Endothelial cell of umbilical vein (primary cell): Measurements from ENCODE around the gene TMEM167B. TPM values are rescaled to one million over a fixed set of nuclear protein-coding genes. Genes with fewer than 3 reads are reported as not detected.

Source experiments
- BruUV-seq: library from RNA; stranded (reverse); fragments of 400-500 nt; replicated peaks from 2 replicates; lab custom pipeline; 2021; lab: Mats Ljungman, UMichigan
- CTCF ChIA-PET: fragments of 300-600, 350-600 bp; sonication (Branson Sonifier 250); formaldehyde crosslinking; loops from one replicate; lab custom pipeline; 2021; ENCODE audit warnings: antibody characterized with exemption, inconsistent platforms; lab: Charles Lee
- POLR2A ChIA-PET: fragments of 300-600, 350-600 bp; sonication (Branson Sonifier 250); formaldehyde crosslinking; loops from one replicate; lab custom pipeline; 2021; ENCODE audit warnings: antibody characterized with exemption, inconsistent platforms; lab: Charles Lee
- DNase-seq: peaks from one replicate; pipeline ENCODE4 v3.0.0-alpha.2; 2011; ENCODE audit warnings: low read depth, low spot score
- FAIRE-seq: peaks from 2 replicates; lab custom pipeline; 2011; peaks lifted over from hg19 to GRCh38; lab: Jason Lieb, UNC
- H2AFZ ChIP-seq: 2 replicates; pipeline ENCODE4 v1.6.0; 2012; ENCODE audit warnings: low read depth, low read length, control low read depth, inconsistent platforms
- H3K27ac ChIP-seq: 2 replicates; pipeline ENCODE4 v1.5.1; 2011; ENCODE audit warnings: low read depth, mild to moderate bottlenecking, control low read depth, low read length, moderate library complexity; ENCODE audit not compliant: insufficient read depth
- H3K27me3 ChIP-seq, 2 experiments: 2 replicates each; pipeline versions ENCODE4 v1.6.0 to v1.6.1; 2011; ENCODE audit warnings: low read length in 2 of 2, mixed read lengths in 1 of 2; ENCODE audit not compliant: control insufficient read depth in 2 of 2, insufficient read depth in 2 of 2
- H3K36me3 ChIP-seq, 2 experiments: 2 replicates in 1 of 2; 3 replicates in 1 of 2; pipeline ENCODE4 v1.5.1; 2011; ENCODE audit warnings: low read length in 2 of 2, mild to moderate bottlenecking in 1 of 2, moderate library complexity in 1 of 2; ENCODE audit not compliant: control insufficient read depth in 2 of 2, insufficient read depth in 2 of 2; ENCODE audit errors: extremely low read depth in 1 of 2
- H3K4me1 ChIP-seq: 3 replicates; pipeline ENCODE4 v1.5.1; 2011; ENCODE audit warnings: mild to moderate bottlenecking, low read length; ENCODE audit not compliant: control insufficient read depth, insufficient read depth; ENCODE audit errors: extremely low read depth
- H3K4me2 ChIP-seq: 2 replicates; pipeline ENCODE4 v1.6.1; 2011; ENCODE audit warnings: low read length, control low read depth, mixed read lengths; ENCODE audit not compliant: insufficient read depth
- H3K4me3 ChIP-seq, 3 experiments: fragments of 200-600 bp in 1 of 3; sonication (generic), shearing (Covaris generic) in 1 of 3; replicated peaks in 1 of 3; 2 replicates each; pipeline ENCODE4 v1.5.1; 2011 to 2016; ENCODE audit warnings: control low read depth in 3 of 3, low read length in 3 of 3, mild to moderate bottlenecking in 2 of 3, inconsistent platforms in 1 of 3, low read depth in 1 of 3, moderate library complexity in 1 of 3; ENCODE audit not compliant: insufficient read depth in 1 of 3
- H3K79me2 ChIP-seq: 2 replicates; pipeline ENCODE4 v1.6.0; 2012; ENCODE audit warnings: low read length, inconsistent platforms; ENCODE audit not compliant: control insufficient read depth, insufficient read depth
- H3K9ac ChIP-seq: replicated peaks from 2 replicates; pipeline ENCODE3; 2011; ENCODE audit warnings: low read length, control low read depth; ENCODE audit not compliant: insufficient read depth; ENCODE audit errors: extremely low read depth
- H3K9me1 ChIP-seq: replicated peaks from 3 replicates; pipeline ENCODE4 v1.6.0; 2011; ENCODE audit warnings: mild to moderate bottlenecking, low read length; ENCODE audit not compliant: control insufficient read depth, insufficient read depth; ENCODE audit errors: extremely low read depth
- H3K9me3 ChIP-seq: replicated peaks from 2 replicates; pipeline ENCODE4 v1.5.1; 2012; ENCODE audit warnings: low read length, inconsistent platforms; ENCODE audit not compliant: control insufficient read depth, insufficient read depth
- H4K20me1 ChIP-seq: replicated peaks from 2 replicates; pipeline ENCODE3; 2011; ENCODE audit warnings: mild to moderate bottlenecking, low read length; ENCODE audit not compliant: control insufficient read depth, insufficient read depth; ENCODE audit errors: extremely low read depth
- CTCF ChIP-seq, 2 donors: IDR thresholded peaks; 1 replicate in 1 of 2; 2 replicates in 1 of 2; pipeline ENCODE4 v1.5.1; 2011; ENCODE audit warnings: low read length in 2 of 2, mild to moderate bottlenecking in 2 of 2, moderate library complexity in 2 of 2, control low read depth in 1 of 2, inconsistent platforms in 1 of 2, low read depth in 1 of 2; ENCODE audit not compliant: insufficient read depth in 1 of 2; ENCODE audit errors: extremely low read depth in 1 of 2
- EZH2 ChIP-seq: IDR thresholded peaks from 2 replicates; pipeline ENCODE4 v1.6.1; 2012; ENCODE audit warnings: borderline replicate concordance, low read depth, mild to moderate bottlenecking, moderate library complexity, low read length, inconsistent platforms; ENCODE audit not compliant: severe bottlenecking
- FOS ChIP-seq: IDR thresholded peaks from 2 replicates; pipeline ENCODE4 v1.6.1; 2011; ENCODE audit warnings: mild to moderate bottlenecking, low read length, moderate library complexity, borderline replicate concordance; ENCODE audit not compliant: insufficient read depth
- GATA2 ChIP-seq: IDR thresholded peaks from 2 replicates; pipeline ENCODE4 v1.7.0; 2011; ENCODE audit warnings: low read depth, mild to moderate bottlenecking, moderate library complexity, mixed read lengths, low read length; ENCODE audit not compliant: insufficient read length, insufficient read depth
- JUN ChIP-seq: IDR thresholded peaks from 2 replicates; pipeline ENCODE4 v1.6.1; 2011; ENCODE audit warnings: borderline replicate concordance, low read depth; ENCODE audit not compliant: insufficient read length, insufficient read depth
- MAX ChIP-seq: IDR thresholded peaks from 2 replicates; pipeline ENCODE4 v1.6.1; 2011; ENCODE audit not compliant: insufficient read depth, insufficient read length
- MYC ChIP-seq: IDR thresholded peaks from one replicate; pipeline ENCODE4 v1.6.1; 2011; ENCODE audit warnings: mild to moderate bottlenecking, low read depth, low read length
- POLR2A ChIP-seq: IDR thresholded peaks from 2 replicates; pipeline ENCODE4 v1.6.1; 2012; ENCODE audit warnings: low read depth, mild to moderate bottlenecking, control low read depth, low read length
- POLR2AphosphoS5 ChIP-seq: IDR thresholded peaks from 2 replicates; pipeline ENCODE4 v1.6.1; 2012; ENCODE audit warnings: low read depth, mild to moderate bottlenecking, control low read depth, low read length, moderate library complexity; ENCODE audit not compliant: insufficient read depth
- dilution Hi-C: fragments of 300-500 bp; cut with MboI; formaldehyde crosslinking; loops from one replicate; pipeline ENCODE4 v1.15.0; 2019; ENCODE audit warnings: low sequenced_read_pairs; ENCODE audit not compliant: extremely low pct_ligation_motif_present
- intact Hi-C: fragments of 100-400 bp; cut with micrococcal nuclease; formaldehyde crosslinking; loops from one replicate; pipeline ENCODE4 v1.10.0; 2022
- polyA plus RNA-seq, 4 experiments: library from polyadenylated mRNA; depleted of rRNA in 3 of 4; stranded (reverse) in 3 of 4; unstranded in 1 of 4; fragments of >200 nt; gene quantifications; 2 replicates each; pipeline versions ENCODE4 v1.2.1 to v1.2.3, GENCODE V29; 2011 to 2012; ENCODE audit warnings: missing spikeins in 1 of 4
- total RNA-seq: library from RNA; stranded (reverse); gene quantifications from 2 replicates; pipeline ENCODE4 v1.2.3, GENCODE V29; 2021

Gene TMEM167B
- total and polyA plus RNA-seq, 2 donors (not counting 3 experiments of a cell fraction or from before 2014, with no cell fraction given), result 6.7 to 21.1 TPM

GRCh38 chr1:109133002-109133706 lies 42.6 kb downstream of the TMEM167B start:
- H3K9ac ChIP-seq, result no peak overlapping the region
- intact Hi-C loops (loop anchor here (2.0 kb wide), 1 partner anchor 20 kb away; a partner anchor contains a TSS), dilution Hi-C loops (no loop called here)
- POLR2A ChIA-PET, result no interaction called here
- peaks cover 0 to 3% of the 10 kb centered on the region in 2 experiments for H3K27me3 ChIP-seq
- no peak overlapping the region for H3K4me2 ChIP-seq
- no peaks in the 10 kb centered on the region for H4K20me1 ChIP-seq
- H3K27ac ChIP-seq, result no peak overlapping the region
- H3K79me2 ChIP-seq, result no peaks in the 10 kb centered on the region
- CTCF ChIA-PET, result interaction anchor here (1.3 to 3.8 kb wide), 2 partner anchors 21 to 131 kb away, joined by 3 to 12 read pairs; a partner anchor contains a TSS
- H3K36me3 ChIP-seq, result no peaks in the 10 kb centered on the region
- H3K4me3 ChIP-seq, result no peak overlapping the region
- BruUV-seq, result no TSS peak
- no peak for DNase-seq
- no peak for TF ChIP-seq CTCF (IDR thresholded peaks at IDR 0.05; ENCODE audit: extremely low read depth in 1 of 2, insufficient read depth in 1 of 2, low read depth in 1 of 2, low read length in 2 of 2)
- no peak for TF ChIP-seq MAX
- TF ChIP-seq POLR2A, result no peak
- TF ChIP-seq JUN, result no peak
- no peak for TF ChIP-seq POLR2AphosphoS5
- no peak for TF ChIP-seq EZH2
- no peak for TF ChIP-seq GATA2
- TF ChIP-seq FOS, result no peak
- TF ChIP-seq MYC, result no peak
- H3K9me1 ChIP-seq, result no peaks in the 10 kb centered on the region
- H2AFZ ChIP-seq, result no peak overlapping the region
- no peak for FAIRE-seq
- H3K9me3 ChIP-seq, result no peaks in the 10 kb centered on the region
- no peaks in the 10 kb centered on the region for H3K4me1 ChIP-seq
